Progenitor cell of endocrine pancreas (in vitro differentiated cells): ENCODE data around the gene NT5C1B. TPM values are rescaled to one million over a fixed set of nuclear protein-coding genes. Genes with fewer than 3 reads are reported as not detected.
A peak's percentile ranks its signal among the peaks of the same experiment; 100 is the strongest.

Experiments
- DNase-seq: peaks from one replicate; pipeline ENCODE4 v3.0.0; 2021; ENCODE audit warnings: low spot score; ENCODE audit not compliant: unreplicated experiment
- H3K27ac Mint-ChIP-seq: 2 replicates; pipeline ENCODE4 v1.8.0; 2021; ENCODE audit warnings: mild to moderate bottlenecking, moderate library complexity, mixed read lengths
- H3K27me3 Mint-ChIP-seq: 2 replicates; pipeline ENCODE4 v1.8.0; 2021; ENCODE audit warnings: mixed read lengths
- H3K36me3 Mint-ChIP-seq: 2 replicates; pipeline ENCODE4 v1.8.0; 2022; ENCODE audit warnings: mixed read lengths; ENCODE audit not compliant: insufficient read depth
- H3K4me1 Mint-ChIP-seq: 2 replicates; pipeline ENCODE4 v1.8.0; 2021; ENCODE audit warnings: low read depth, mixed read lengths
- H3K4me3 Mint-ChIP-seq: 2 replicates; pipeline ENCODE4 v1.8.0; 2021; ENCODE audit warnings: low read depth, mild to moderate bottlenecking, moderate library complexity, mixed read lengths
- H3K9me3 Mint-ChIP-seq: 2 replicates; pipeline ENCODE4 v1.8.0; 2021; ENCODE audit warnings: low read depth, mixed read lengths
- CTCF ChIP-seq: fragments of 200-600 bp; sonication (generic); IDR thresholded peaks from one replicate; pipeline ENCODE4 v1.5.0; 2021; ENCODE audit warnings: antibody characterized with exemption, mild to moderate bottlenecking; ENCODE audit not compliant: unreplicated experiment
- total RNA-seq: library from RNA; stranded (reverse); gene quantifications from 2 replicates; pipeline ENCODE4 v1.2.1, GENCODE V29; 2021

NT5C1B gene
- total RNA-seq, 1 donor from 2014 or later: not detected

DNA sequence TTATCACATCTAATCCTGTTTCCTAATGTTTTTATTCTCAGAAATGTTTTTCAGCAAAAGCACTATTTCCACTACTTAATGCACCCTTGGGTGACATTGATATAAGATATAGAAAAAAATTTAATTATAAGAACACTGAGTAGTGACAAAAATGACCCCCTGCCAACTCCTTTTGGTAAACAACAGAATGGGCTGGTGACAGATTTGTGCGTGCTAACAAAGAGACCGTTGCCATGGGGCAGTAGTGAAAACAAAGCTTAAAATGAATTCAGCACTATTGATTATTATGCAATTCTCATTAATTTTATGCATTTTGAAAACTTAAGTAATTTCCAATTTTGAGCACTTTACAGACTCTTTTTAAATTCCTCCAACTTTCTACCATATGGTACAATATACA is 62.0 kb downstream of the NT5C1B start:
- peaks cover 8% of the 10 kb centered on the region for H3K4me1 Mint-ChIP-seq
- H3K27me3 Mint-ChIP-seq: peaks cover 2% of the 10 kb centered on the region
- no peak overlapping the region for H3K27ac Mint-ChIP-seq
- no peaks in the 10 kb centered on the region for H3K9me3 Mint-ChIP-seq
- TF ChIP-seq CTCF: no peak
- no peak overlapping the region for H3K4me3 Mint-ChIP-seq
- H3K36me3 Mint-ChIP-seq: no peaks in the 10 kb centered on the region
- DNase-seq: no peak

DNA sequence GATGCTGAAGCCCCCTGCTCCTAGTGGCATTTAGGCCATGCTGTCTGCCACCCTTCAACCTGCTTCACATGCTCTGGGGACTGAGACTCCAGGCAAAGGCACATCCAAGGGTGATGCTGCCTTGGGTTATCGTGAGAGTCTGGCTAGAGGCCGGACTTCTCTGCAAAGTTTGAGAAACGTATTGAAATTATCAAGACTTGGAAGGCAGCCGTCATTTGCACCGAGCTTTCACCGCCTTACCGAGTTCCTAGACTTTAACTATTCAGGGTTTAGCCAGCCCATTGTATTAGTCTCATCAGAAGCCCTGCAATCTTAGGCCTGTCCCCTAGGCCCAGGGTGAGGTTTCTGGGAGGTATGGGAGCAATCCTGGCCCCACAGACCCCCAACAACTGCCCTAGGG is 62.9 kb downstream of the NT5C1B start:
- peaks cover 17% of the 10 kb centered on the region for H3K4me1 Mint-ChIP-seq
- H3K9me3 Mint-ChIP-seq: no peaks in the 10 kb centered on the region
- TF ChIP-seq CTCF: no peak
- no peaks in the 10 kb centered on the region for H3K36me3 Mint-ChIP-seq
- H3K27ac Mint-ChIP-seq: no peak overlapping the region
- H3K4me3 Mint-ChIP-seq: no peak overlapping the region
- no peak for DNase-seq
- H3K27me3 Mint-ChIP-seq: peaks cover 2% of the 10 kb centered on the region

DNA sequence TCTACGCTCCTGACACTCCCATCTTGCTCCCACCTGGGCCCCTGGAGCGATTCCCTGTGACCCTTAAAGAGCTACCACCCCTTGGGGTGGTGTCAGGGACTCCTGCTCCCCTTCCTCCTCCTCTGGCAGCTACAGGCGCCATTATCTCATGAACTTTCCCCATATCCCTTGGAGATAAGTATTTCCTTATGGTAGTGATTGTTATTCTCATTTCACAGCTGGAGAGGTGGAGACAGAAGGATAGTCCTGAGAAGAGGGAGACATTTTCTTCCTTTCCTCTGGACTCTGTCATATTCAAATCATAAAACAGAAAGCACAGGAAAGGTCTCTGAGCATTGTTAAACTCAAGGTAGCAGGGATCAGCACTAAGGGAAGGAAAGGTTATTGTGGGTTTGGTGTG is 63.5 kb downstream of the NT5C1B start:
- Mint-ChIP-seq H3K27ac (no peak overlapping the region), H3K36me3 (no peaks in the 10 kb centered on the region), H3K9me3 (no peaks in the 10 kb centered on the region), H3K4me1 (peaks cover 18% of the 10 kb centered on the region), H3K27me3 (peaks cover 2% of the 10 kb centered on the region), H3K4me3 (no peak overlapping the region)
- TF ChIP-seq CTCF: no peak
- DNase-seq: no peak

- no peak for DNase-seq
- Mint-ChIP-seq H3K4me1 (peaks cover 18% of the 10 kb centered on the region), H3K27me3 (no peaks in the 10 kb centered on the region), H3K36me3 (no peaks in the 10 kb centered on the region), H3K27ac (no peak overlapping the region), H3K9me3 (no peaks in the 10 kb centered on the region), H3K4me3 (no peak overlapping the region)
- no peak for TF ChIP-seq CTCF
These were observed 64.1 kb downstream of the NT5C1B start for GRCh38 chr2:18525236-18525635.

DNA sequence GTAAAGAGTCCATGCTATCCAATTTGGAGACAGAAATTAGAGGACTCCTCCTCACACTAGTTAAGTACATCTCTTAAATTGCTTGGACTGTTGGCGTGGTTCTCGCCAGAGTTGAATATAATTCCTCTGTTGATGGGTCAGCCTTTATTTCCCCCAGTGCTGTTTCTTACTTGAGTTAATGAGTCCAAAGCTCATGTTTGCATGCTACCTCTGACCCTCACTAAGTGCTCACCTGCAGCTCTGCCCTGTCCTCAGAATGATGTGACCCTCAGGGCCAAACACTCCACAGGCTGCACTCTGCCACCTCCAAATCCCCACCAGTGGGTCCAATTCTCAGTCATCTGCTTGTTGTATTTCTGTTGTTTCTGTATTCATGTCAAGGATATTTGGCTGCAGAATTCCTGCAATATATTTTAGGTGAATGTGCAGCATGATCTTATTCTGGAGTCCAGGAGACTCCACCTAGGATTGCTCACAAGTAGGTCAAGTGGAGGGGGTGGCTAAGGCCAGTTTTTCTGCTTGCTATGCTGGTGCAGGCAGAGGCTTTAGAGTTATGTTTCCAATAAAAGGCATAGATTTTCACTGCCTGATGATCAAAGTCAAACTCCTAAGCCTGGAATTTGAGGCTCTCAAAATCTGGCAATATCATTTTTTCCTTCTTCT is 66.8 kb downstream of the NT5C1B start:
- no peak for DNase-seq
- Mint-ChIP-seq H3K27ac (peak overlapping the region; percentile 4), H3K36me3 (no peaks in the 10 kb centered on the region), H3K4me3 (no peak overlapping the region), H3K9me3 (no peaks in the 10 kb centered on the region), H3K4me1 (peaks cover 16% of the 10 kb centered on the region), H3K27me3 (peaks cover 6% of the 10 kb centered on the region)
- TF ChIP-seq CTCF: no peak
